MM.1S (cell line): ENCODE measurements around the gene VPS72.

Source experiments
- EZH2 ChIP-seq: fragments of 300-600 bp; sonication (generic); optimal IDR thresholded peaks from 2 replicates; pipeline ENCODE3; 2017; ENCODE audit warnings: low read depth, mild to moderate bottlenecking, antibody characterized with exemption, low read length, mixed read lengths
- EZH2phosphoT487 ChIP-seq: fragments of 300-600 bp; sonication (generic); IDR thresholded peaks from 2 replicates; pipeline ENCODE4 v1.6.1; 2018; ENCODE audit warnings: antibody characterized with exemption, low read length
- TF ChIP-seq, protein P1 (sequence below): fragments of 300-600 bp; sonication (generic); IDR thresholded peaks from 2 replicates; pipeline ENCODE4 v1.5.1; 2016; ENCODE audit warnings: antibody characterized with exemption, low read length, mixed read lengths

DNA sequence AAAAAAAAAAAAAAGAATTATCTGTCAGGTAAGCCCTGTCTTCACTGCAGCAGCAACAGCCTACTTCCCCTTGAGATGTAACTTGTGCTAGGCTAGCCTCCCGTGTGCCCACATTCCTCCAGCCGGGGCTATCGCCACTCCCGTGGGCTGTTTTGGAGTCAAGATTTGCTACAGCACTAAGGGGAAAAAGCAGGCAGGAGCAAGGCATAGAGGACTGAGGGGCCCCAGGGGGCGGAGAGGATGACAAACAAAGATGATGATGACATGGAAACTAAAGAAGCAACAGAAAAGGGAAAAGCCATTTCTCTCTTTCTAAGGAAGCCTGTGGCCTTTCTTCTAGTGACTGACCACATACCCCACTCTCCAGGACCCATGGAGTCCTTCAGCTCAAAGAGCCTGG is 31.7 kb downstream of the VPS72 start:
- TF ChIP-seq, protein P1, sequence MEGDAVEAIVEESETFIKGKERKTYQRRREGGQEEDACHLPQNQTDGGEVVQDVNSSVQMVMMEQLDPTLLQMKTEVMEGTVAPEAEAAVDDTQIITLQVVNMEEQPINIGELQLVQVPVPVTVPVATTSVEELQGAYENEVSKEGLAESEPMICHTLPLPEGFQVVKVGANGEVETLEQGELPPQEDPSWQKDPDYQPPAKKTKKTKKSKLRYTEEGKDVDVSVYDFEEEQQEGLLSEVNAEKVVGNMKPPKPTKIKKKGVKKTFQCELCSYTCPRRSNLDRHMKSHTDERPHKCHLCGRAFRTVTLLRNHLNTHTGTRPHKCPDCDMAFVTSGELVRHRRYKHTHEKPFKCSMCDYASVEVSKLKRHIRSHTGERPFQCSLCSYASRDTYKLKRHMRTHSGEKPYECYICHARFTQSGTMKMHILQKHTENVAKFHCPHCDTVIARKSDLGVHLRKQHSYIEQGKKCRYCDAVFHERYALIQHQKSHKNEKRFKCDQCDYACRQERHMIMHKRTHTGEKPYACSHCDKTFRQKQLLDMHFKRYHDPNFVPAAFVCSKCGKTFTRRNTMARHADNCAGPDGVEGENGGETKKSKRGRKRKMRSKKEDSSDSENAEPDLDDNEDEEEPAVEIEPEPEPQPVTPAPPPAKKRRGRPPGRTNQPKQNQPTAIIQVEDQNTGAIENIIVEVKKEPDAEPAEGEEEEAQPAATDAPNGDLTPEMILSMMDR = no peak
- TF ChIP-seq EZH2 (no peak), EZH2phosphoT487 (no peak)
